HepG2 (cell line): ENCODE results near the gene FMR1. TPM values are rescaled to one million over a fixed set of nuclear protein-coding genes. Genes with fewer than 3 reads are reported as not detected.
A peak's percentile ranks its signal among the peaks of the same experiment; 100 is the strongest.

Experiments
- ARID4A ChIP-seq: sonication (generic); formaldehyde crosslinking; IDR thresholded peaks from 2 replicates; pipeline ENCODE4 v1.5.0; 2020; ENCODE audit warnings: mild to moderate bottlenecking, missing genetic modification reagents, borderline replicate concordance
- CREM ChIP-seq, 2 experiments: sonication (generic) in 1 of 2; formaldehyde crosslinking in 1 of 2; IDR thresholded peaks; 2 replicates each; pipeline versions ENCODE4 v1.4.0 to v1.6.1; 2016 to 2020; ENCODE audit warnings: antibody characterized with exemption in 1 of 2, mild to moderate bottlenecking in 1 of 2, missing genetic modification reagents in 1 of 2
- HMGXB3 ChIP-seq: sonication (generic); formaldehyde crosslinking; IDR thresholded peaks from 2 replicates; pipeline ENCODE4 v1.4.0; 2020; ENCODE audit warnings: missing genetic modification reagents, borderline replicate concordance
- MAX ChIP-seq: IDR thresholded peaks from 2 replicates; pipeline ENCODE4 v1.6.1; 2012; ENCODE audit warnings: inconsistent platforms
- MXI1 ChIP-seq: IDR thresholded peaks from 3 replicates; pipeline ENCODE4 v1.6.1; 2012; ENCODE audit warnings: low read depth, low read length, inconsistent platforms, borderline replicate concordance
- TEAD3 ChIP-seq: optimal IDR thresholded peaks from 2 replicates; pipeline ENCODE3; 2016; ENCODE audit warnings: borderline replicate concordance
- THRA ChIP-seq: sonication (generic); formaldehyde crosslinking; IDR thresholded peaks from 2 replicates; pipeline ENCODE4 v1.4.0; 2020; ENCODE audit warnings: missing genetic modification reagents, borderline replicate concordance
- ZNF160 ChIP-seq: sonication (generic); formaldehyde crosslinking; IDR thresholded peaks from 2 replicates; pipeline ENCODE4 v1.8.0; 2022; ENCODE audit warnings: mild to moderate bottlenecking, inconsistent platforms, missing genetic modification reagents
- ZNF580 ChIP-seq: IDR thresholded peaks from 2 replicates; pipeline ENCODE4 v1.6.1; 2016; ENCODE audit warnings: low read depth, borderline replicate concordance
- ZNF597 ChIP-seq: sonication (generic); formaldehyde crosslinking; IDR thresholded peaks from 2 replicates; pipeline ENCODE4 v1.5.0; 2020; ENCODE audit warnings: missing genetic modification reagents
- ZNF770 ChIP-seq: sonication (generic); formaldehyde crosslinking; IDR thresholded peaks from 2 replicates; pipeline ENCODE4 v1.5.0; 2020; ENCODE audit warnings: mild to moderate bottlenecking, missing genetic modification reagents
- ZSCAN21 ChIP-seq: sonication (generic); formaldehyde crosslinking; IDR thresholded peaks from 2 replicates; pipeline ENCODE4 v1.8.0; 2022; ENCODE audit warnings: mild to moderate bottlenecking, missing genetic modification reagents, moderate library complexity, borderline replicate concordance
- polyA plus RNA-seq, 8 experiments: library from polyadenylated mRNA; depleted of rRNA in 3 of 8; stranded (reverse) in 7 of 8; unstranded in 1 of 8; fragments of >200 nt; fragmentation: Illumina TruSeq in 4 of 8; extraction: Trizol in 4 of 8; gene quantifications; 2 replicates each; pipeline versions ENCODE4 v1.2.1 to v1.2.3, GENCODE V29; 2011 to 2016; ENCODE audit warnings: low read depth in 4 of 8, missing spikeins in 1 of 8, mixed read lengths in 1 of 8; ENCODE audit not compliant: insufficient read depth in 1 of 8
- total RNA-seq, 5 experiments: library from RNA; depleted of rRNA; stranded (reverse); fragments of >200 nt; fragmentation: Illumina TruSeq; extraction: Trizol; gene quantifications; 2 replicates each; pipeline ENCODE4 v1.2.3, GENCODE V29; 2016; ENCODE audit warnings: low read depth in 1 of 5

FMR1 gene
- total and polyA plus RNA-seq, 2 of the 13 experiments (the other 11 are each of a cell fraction or from before 2014, with no cell fraction given) = 27.8 to 49.6 TPM

- TF ChIP-seq ZNF770 (CRISPR knock-in tag) = no peak
- no peak for TF ChIP-seq ZNF597 (CRISPR knock-in tag)
- TF ChIP-seq ZSCAN21 (CRISPR knock-in tag) = 0 out of 2 replicates have a peak, but pooled peaks have one; percentile 25
- TF ChIP-seq ZNF580 (CRISPR knock-in tag) = no peak
- peak; percentile 62; the same call in 1 of the 3 replicates for TF ChIP-seq MXI1
- TF ChIP-seq ZNF160 (CRISPR knock-in tag) = no peak
- TF ChIP-seq CREM (IDR thresholded peaks at IDR 0.05) = no peak
- TF ChIP-seq CREM (CRISPR knock-in tag; IDR thresholded peaks at IDR 0.05) = no peak
- TF ChIP-seq HMGXB3 = no peak
- peak; percentile 94 for TF ChIP-seq MAX
- no peak for TF ChIP-seq TEAD3 (CRISPR knock-in tag)
- TF ChIP-seq ARID4A (CRISPR knock-in tag) = peak; percentile 32; the same call in 1 of the 2 replicates
- TF ChIP-seq THRA (CRISPR knock-in tag) = no peak
These were observed at the start of gene FMR1 (continued) for GRCh38 chrX:147911192-147912022.
